Kidney (tissue), 14 donors: Measurements from ENCODE around the gene HLA-DRB1. TPM values are rescaled to one million over a fixed set of nuclear protein-coding genes. Genes with fewer than 3 reads are reported as not detected.

ENCODE experiments used
- DNase-seq, 5 donors: peaks; one replicate each; pipeline ENCODE4 v3.0.0-alpha.2; 2013 to 2020
- FAIRE-seq: peaks from 2 replicates; lab custom pipeline; 2012; peaks lifted over from hg19 to GRCh38; lab: Jason Lieb, UNC
- H3K27ac ChIP-seq, 2 donors: one replicate each; pipeline ENCODE4 v1.7.0; 2013; ENCODE audit warnings: low read depth in 2 of 2, low read length in 2 of 2, inconsistent platforms in 1 of 2
- H3K27me3 ChIP-seq: one replicate; pipeline ENCODE4 v1.7.1; 2013; ENCODE audit warnings: low read length, inconsistent platforms; ENCODE audit not compliant: control insufficient read depth, insufficient read depth
- H3K36me3 ChIP-seq, 3 donors: one replicate each; pipeline versions ENCODE4 v1.7.0 to v1.7.1; 2013; ENCODE audit warnings: low read length in 3 of 3, control low read depth in 1 of 3, inconsistent platforms in 1 of 3; ENCODE audit not compliant: insufficient read depth in 3 of 3, control insufficient read depth in 2 of 3
- H3K4me1 ChIP-seq, 3 donors: one replicate each; pipeline versions ENCODE4 v1.7.0 to v1.7.1; 2013; ENCODE audit warnings: low read length in 3 of 3, inconsistent platforms in 1 of 3, low read depth in 1 of 3; ENCODE audit not compliant: control insufficient read depth in 2 of 3, insufficient read depth in 2 of 3
- H3K4me3 ChIP-seq, 3 donors: one replicate each; pipeline versions ENCODE4 v1.7.0 to v1.8.1; 2013; ENCODE audit warnings: low read length in 3 of 3, control low read depth in 1 of 3, inconsistent platforms in 1 of 3
- H3K9ac ChIP-seq, 3 donors: one replicate each; pipeline versions ENCODE4 v1.7.0 to v1.7.1; 2013; ENCODE audit warnings: low read length in 3 of 3, control low read depth in 1 of 3, inconsistent platforms in 1 of 3
- H3K9me3 ChIP-seq, 3 donors: one replicate each; pipeline versions ENCODE4 v1.7.0 to v1.7.1; 2013; ENCODE audit warnings: low read length in 3 of 3, control low read depth in 1 of 3, inconsistent platforms in 1 of 3; ENCODE audit not compliant: control insufficient read depth in 2 of 3, insufficient read depth in 1 of 3
- intact Hi-C: fragments of 100-400 bp; cut with DNase I; formaldehyde crosslinking; loops from one replicate; pipeline ENCODE4 v1.11.1; 2022
- polyA plus RNA-seq: library from polyadenylated mRNA; stranded (reverse); fragments of 350-450 nt; fragmentation: Illumina TruSeq; extraction: RNeasy Lipid Tissue Mini Kit (QIAGEN cat#74804); gene quantifications from one replicate; pipeline ENCODE4 v1.2.3, GENCODE V29; 2014; ENCODE audit warnings: low read depth, low replicate concordance; ENCODE audit not compliant: insufficient read depth
- total RNA-seq: library from RNA; stranded (reverse); fragmentation: NEBNext Ultra II Directional; extraction: Animal tissue kit (Norgen Biotek cat#: 25700); gene quantifications from one replicate; pipeline ENCODE4 v1.2.1, GENCODE V29; 2021
- TF ChIP-seq, protein P1 (sequence below): IDR thresholded peaks from 3 replicates; pipeline ENCODE4 v1.5.1; 2012; ENCODE audit warnings: mild to moderate bottlenecking, moderate library complexity, borderline replicate concordance; ENCODE audit not compliant: insufficient read depth; ENCODE audit errors: extremely low read depth
- donor health status: control.
- donor health status: control.
- donor health status: control.
- donor health status: control.
- donor health status: control.
- donor health status: DM: yes; HTN: yes; CAD: no.
- donor health status: Normal renal cell carcinoma (clear cell type).

Gene HLA-DRB1
- total and polyA plus RNA-seq, 2 donors from 2014 or later = 267 to 280 TPM

DNA sequence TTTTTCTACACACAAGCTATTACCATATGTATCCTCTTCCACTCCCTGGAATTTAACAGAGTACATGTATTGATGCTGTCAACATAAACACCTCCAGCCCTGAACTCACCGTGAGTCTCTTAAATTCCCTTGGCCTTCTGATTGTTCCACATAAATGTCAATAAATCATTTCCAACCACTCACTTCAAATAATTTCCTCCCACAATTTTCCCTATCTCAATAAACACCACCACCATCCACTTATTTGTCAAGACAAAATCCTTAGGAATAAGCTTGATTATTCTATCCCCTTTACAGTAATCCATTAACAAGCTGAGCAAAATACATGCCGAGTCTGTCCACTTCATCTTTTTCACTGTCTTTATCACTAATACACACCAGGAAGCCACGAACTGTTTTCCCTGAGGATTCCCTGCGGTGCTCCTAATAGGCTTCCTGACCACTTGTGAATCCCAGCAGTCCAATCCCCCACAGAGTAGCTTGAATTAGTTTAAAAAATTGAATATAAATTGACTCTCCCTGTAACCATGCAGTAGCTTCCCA lies 19.2 kb downstream of the HLA-DRB1 start:
- Histone ChIP-seq H3K27me3 (no peaks in the 10 kb centered on the region), H3K36me3 (no peaks in the 10 kb centered on the region), H3K4me3 (no peak overlapping the region), H3K9me3 (no peaks in the 10 kb centered on the region), H3K9ac (no peak overlapping the region), H3K27ac (no peak overlapping the region), H3K4me1 (no peaks in the 10 kb centered on the region)
- no peak for DNase-seq
- TF ChIP-seq, protein P1, sequence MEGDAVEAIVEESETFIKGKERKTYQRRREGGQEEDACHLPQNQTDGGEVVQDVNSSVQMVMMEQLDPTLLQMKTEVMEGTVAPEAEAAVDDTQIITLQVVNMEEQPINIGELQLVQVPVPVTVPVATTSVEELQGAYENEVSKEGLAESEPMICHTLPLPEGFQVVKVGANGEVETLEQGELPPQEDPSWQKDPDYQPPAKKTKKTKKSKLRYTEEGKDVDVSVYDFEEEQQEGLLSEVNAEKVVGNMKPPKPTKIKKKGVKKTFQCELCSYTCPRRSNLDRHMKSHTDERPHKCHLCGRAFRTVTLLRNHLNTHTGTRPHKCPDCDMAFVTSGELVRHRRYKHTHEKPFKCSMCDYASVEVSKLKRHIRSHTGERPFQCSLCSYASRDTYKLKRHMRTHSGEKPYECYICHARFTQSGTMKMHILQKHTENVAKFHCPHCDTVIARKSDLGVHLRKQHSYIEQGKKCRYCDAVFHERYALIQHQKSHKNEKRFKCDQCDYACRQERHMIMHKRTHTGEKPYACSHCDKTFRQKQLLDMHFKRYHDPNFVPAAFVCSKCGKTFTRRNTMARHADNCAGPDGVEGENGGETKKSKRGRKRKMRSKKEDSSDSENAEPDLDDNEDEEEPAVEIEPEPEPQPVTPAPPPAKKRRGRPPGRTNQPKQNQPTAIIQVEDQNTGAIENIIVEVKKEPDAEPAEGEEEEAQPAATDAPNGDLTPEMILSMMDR = no peak
- FAIRE-seq = no peak
- intact Hi-C loops = no loop called here

DNA sequence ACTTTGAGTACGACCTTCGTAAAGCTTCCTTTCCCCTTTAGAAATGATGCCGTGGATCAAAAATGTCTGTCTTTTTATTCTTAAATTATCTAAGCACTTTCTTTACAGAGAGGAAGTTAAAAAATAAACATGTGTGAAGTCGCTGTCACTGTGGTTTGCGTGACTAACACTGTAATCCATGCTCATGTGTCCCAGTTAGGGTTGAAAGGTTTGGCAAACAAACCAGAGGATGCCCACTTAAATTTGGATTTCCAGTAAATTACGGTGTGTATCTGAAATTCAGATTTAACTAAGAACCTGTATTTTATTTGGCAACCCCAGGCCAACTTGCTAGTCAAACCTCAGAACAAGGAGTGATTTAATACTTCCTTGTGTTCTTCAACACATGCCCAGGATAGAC lies 21.1 kb downstream of the HLA-DRB1 start:
- Histone ChIP-seq H3K4me1 (no peaks in the 10 kb centered on the region), H3K27ac (no peak overlapping the region), H3K36me3 (no peaks in the 10 kb centered on the region), H3K9ac (no peak overlapping the region), H3K27me3 (no peaks in the 10 kb centered on the region), H3K4me3 (no peak overlapping the region), H3K9me3 (no peaks in the 10 kb centered on the region)
- TF ChIP-seq, protein P1 = no peak
- no peak for FAIRE-seq
- intact Hi-C loops = no loop called here
- no peak for DNase-seq

DNA sequence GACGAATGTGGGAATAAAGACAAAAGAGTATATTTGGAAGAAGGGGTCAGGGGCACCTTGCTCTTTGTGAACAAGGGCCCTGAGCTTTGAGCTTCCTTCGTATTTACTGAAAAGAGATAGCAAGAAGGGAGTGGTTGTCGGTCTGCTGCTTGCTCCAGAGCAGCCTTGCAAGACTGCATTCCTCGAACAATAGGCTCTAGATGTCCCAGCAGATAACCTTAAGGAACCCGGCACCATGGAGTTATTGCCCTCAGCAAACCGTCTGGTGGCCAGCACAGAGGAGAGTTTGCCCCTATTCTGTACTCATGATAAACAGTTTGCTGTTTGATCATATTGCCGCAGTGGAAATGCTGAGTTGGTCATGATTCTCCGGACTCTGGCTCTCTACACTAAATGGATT lies 22.7 kb downstream of the HLA-DRB1 start:
- Histone ChIP-seq H3K27ac (no peak overlapping the region), H3K4me3 (no peak overlapping the region), H3K27me3 (no peaks in the 10 kb centered on the region), H3K9me3 (no peaks in the 10 kb centered on the region), H3K4me1 (no peaks in the 10 kb centered on the region), H3K36me3 (no peaks in the 10 kb centered on the region), H3K9ac (no peak overlapping the region)
- TF ChIP-seq, protein P1 = no peak
- intact Hi-C loops = no loop called here
- DNase-seq (no peak), FAIRE-seq (no peak)

DNA sequence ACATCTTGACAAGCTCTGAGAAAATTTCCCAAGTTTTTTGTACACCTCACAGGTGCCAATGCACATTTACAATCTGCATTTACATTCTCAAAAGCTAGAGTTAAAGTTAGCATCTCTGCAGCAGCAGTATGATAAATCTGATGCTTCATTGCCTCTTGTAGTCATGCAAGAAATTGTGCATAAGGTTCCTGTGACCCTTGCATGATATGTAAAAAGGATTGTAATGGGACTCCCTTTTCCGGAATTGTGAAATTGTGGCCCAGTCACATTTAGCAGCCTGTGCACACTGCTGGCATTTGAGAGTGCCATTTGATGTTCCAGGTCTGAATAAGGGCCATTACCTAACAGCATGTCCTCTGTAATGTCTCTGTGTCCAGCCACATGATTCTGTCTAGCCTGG lies 24.1 kb downstream of the HLA-DRB1 start:
- Histone ChIP-seq H3K27ac (no peak overlapping the region), H3K4me1 (no peaks in the 10 kb centered on the region), H3K27me3 (no peaks in the 10 kb centered on the region), H3K4me3 (no peak overlapping the region), H3K9ac (no peak overlapping the region), H3K9me3 (no peaks in the 10 kb centered on the region), H3K36me3 (no peaks in the 10 kb centered on the region)
- TF ChIP-seq, protein P1 = no peak
- intact Hi-C loops = no loop called here
- no peak for FAIRE-seq
- DNase-seq = no peak
